GM18909 (cell line): ENCODE results near the gene ACOX3.

Source experiments
- ATAC-seq: cut with Tn5 transposase; IDR thresholded peaks from one replicate; pipeline ENCODE4 v1.9.1; 2021; ENCODE audit warnings: mild to moderate bottlenecking; ENCODE audit not compliant: unreplicated experiment, poor library complexity

Gene ACOX3

DNA sequence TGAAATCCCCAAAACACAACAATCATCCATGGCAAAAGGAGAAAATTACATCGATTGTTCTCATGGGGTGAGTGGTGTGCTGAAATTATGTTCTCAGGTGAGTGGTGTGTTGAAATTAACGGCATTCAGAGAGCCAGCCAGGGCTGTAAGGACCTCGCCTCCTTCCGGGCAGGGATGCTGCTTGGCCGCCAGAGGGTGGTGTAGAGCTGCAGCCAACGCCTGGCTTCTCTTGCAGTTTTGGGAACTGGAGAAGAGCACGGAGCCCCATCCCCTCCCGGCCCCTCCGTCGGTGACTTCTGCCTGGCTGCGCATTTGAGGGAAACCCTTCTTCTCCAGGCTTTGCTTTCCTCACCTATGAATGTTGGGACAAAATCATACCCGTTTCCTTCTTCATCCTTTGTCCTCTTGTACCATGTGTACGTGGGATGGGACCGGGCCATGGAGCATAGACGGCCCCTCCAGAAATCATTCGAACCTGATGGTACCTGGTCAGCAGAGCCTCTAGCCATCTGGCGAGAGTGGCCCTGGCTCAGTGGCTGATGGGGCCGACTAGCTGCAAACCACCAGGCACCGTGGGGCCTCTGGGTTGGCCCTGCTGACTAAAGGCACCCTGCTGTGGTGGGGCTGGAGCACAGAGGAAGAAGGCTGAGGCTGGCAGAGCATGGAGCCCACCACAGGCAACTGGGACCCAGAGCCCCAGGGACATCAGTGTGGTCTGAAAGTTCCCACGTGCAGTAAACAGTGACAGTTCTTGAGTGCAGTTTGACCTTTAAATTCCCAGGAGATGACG, 28.4 kb upstream of the ACOX3 start:
- peak; percentile 81 for ATAC-seq

DNA sequence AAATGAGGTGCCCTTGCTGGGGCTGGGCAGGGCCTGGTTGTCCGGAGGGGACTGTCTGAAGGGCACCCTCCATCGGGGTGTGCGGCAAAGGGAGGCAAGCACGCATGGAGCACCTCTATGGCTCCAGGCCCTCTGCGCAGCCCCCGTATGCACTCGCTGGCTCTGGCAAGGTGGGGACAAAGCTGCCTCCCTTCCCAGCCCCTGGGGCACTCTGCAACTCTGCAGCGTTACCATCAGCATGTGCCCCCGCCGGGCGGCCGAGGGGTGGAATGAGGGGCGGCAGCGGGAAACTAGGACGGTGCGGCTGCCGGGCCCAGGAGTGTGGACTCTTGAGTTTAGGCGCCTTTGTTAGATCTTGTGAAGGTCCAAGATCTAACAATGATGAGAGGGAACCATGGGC, 26.5 kb upstream of the ACOX3 start:
- ATAC-seq: no peak

DNA sequence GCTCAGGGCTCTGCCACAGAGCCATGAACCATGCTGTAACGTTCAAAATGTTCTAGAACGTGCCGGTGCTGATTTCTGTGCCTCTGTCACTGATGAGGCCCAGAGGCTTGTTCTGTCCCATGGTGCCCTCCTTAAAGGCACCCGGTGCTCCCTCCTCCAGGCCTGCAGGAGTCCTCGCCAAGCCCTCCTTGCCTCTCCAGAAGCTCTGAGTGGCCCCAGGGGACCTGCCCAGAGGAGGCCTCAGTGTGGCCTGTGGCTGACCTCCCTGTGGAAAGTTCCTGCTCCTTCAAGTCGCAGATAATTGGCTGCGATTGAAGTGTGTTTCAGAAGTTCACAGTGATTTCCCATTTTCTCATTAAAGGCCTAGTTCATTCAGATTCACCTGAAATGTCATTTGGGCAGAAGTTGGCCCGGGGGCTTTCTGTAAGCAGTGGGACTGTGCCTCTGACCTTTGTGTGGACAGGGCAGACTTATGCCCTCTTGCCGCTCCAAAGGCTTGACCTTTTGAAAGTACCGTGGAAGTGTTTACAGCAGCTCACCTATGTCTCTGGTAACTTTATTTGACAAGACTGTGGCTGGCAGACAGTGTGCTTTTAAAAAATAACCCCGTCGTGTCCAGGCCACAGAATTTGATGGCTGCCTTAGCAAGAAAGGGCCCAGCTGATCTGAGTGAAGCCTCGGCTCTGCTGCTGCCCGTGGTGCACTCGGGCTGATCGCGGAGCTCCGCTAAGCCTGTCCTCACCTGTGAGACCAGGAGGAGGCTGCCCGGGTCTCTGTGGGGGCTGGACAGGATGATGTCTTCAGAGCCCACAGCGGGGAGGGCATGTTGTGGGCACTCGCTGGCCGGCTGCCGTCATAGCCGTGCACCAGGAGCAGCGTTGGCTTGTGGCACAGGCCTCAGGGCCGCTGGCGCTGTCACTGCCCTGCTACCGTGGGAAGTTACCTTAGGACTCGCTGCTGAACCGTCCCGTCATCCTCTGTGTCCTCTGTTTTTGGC, 25.4 kb upstream of the ACOX3 start:
- ATAC-seq: no peak

DNA sequence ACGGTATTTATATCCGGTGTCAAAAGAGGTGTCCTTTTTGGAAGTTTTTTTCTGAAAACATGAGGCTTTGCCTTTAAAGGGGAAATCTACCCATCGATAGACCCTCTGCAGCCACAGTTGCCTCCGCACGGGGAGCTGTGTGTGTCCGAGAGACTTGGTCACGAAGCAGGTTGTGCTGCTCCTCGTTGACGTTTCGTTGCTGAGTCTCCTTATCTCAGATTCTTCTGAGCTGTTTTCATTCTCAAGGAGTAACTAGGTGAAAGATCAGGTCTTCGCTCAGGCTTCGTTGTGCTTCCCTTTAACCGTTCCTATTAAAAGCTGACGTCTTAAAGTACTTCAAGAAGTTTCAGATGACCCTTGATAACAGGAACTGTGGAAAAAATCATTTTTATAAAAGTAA, 23.9 kb upstream of the ACOX3 start:
- ATAC-seq: no peak

DNA sequence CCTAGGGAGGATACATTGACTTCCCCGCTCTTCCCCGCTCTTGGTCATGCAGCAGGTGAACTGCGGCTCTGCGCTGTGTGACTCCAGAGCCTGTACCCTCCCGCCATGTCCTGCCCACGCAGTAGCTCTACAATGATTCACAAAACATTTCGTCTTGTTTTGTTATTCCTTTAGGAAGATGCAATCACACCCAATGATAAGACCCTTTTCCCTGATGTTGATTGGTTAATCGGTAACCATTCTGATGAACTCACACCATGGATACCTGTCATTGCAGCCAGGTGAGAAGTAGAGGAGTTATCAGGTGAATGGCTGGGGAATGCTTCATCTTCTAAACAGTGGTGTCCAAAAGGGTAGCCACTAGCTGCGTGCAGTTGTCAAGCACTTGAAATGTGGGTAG, 23.3 kb upstream of the ACOX3 start:
- ATAC-seq: no peak

DNA sequence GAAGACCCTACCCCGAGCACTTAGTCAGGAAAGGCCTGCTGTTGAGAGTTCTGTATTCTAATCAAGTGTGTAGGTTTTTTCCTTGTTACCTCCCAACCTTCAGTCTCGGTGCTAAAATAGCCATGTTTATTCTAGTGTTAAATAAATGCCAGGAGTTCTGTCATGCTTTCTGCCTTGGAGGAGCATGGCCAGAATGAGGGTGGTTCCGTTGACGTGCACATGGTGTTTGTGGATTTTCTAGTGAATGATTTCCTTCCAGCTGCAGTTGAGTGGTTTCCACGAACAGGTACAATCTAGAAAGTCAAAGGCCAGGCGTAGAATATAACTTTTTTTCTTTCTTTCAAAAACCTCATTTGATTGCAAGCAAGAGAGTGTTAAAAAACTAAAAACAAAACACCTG, 21.1 kb upstream of the ACOX3 start:
- ATAC-seq: no peak

DNA sequence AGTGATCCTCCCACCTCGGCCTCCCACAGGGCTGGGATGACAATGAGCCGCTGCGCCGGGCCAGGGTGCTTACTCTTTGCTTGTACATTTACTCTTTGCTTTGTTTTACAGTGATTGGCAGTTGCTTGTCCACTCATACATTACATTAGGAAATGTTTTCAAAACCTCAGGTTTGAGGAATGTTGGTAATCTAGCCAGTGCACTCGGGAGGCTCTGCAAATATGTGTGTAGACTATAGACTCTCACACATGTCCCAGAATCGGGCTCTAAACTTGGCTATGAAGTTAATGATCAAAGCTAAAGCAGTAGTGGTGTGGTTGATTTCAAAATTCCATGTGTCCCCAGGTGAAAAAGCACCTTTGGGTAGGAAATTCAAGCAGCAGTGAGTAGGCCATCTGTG, 20.6 kb upstream of the ACOX3 start:
- ATAC-seq: no peak

DNA sequence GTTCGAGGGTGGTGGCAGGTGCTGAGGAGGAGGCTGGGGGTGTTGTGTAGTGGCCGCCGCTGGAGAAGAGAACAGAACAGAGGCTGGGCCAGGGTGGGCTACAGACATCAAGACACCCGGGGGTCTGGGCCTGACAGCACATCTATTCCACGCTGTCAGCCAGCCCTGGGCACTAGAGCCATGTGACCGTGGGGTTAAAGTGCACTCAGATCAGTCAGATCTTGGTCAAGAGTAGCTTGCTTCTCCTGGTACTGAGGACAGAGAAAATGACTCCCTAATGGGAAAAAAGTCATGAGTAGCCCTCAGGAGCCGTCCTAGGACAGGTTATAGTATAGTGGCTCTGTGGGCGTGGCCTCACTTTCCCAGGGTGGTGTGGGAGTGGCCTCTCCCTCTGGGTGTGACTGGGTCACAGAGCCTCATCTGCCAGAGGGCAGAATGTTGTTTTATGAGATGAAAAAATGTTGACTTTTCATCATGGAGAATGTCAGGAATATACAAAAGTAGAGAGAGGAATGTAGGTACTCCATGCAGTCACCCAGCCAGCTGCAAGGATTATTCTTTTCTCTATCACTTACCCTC, 19.4 kb upstream of the ACOX3 start:
- no peak for ATAC-seq

DNA sequence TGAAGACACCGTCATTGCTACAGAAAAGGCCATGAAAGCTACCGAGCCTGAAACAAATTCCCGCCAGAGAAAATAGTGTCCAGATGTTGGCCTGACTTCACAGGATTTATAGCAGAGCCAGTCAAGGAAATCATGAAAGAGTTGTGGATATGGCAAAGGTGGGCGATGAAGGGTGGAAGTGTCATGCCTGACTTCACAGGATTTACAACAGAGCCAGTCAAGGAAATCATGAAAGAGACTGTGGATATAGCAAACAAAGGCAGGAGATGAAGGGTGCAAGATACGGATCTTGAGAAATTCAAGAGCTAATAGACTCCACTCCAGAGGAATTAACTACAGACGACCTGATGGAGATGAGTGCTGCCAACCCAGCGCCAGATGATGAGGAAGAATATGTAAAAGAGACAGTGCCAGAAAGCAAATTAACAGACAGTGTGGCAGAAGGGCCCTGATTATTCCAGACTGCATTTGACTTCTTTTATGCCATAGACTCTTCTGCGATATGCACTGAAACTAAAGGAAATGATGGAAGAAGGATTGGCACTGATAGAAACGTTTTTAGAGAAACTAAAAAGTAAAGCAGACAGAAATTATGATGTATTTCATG, 17.2 kb upstream of the ACOX3 start:
- ATAC-seq: no peak

DNA sequence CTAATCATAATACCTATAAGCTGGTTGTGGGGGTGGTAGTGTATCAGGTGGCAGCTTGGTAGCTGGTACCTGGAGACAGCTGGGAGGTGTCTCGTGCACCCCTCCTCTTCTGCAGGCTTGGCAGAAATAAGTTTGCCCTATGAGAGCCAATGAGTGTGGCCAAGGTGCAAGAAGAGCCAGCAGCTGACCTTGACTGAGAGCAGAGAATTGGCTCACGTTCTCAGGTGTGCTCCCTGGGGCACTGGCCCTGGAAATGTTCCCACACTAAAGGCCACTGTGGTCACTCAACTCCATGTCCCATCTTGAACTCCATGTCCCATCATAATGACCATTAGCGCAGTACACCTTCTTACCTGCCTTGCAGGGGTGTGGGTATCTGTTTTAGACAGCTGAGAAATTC, 13.4 kb upstream of the ACOX3 start:
- ATAC-seq: no peak

DNA sequence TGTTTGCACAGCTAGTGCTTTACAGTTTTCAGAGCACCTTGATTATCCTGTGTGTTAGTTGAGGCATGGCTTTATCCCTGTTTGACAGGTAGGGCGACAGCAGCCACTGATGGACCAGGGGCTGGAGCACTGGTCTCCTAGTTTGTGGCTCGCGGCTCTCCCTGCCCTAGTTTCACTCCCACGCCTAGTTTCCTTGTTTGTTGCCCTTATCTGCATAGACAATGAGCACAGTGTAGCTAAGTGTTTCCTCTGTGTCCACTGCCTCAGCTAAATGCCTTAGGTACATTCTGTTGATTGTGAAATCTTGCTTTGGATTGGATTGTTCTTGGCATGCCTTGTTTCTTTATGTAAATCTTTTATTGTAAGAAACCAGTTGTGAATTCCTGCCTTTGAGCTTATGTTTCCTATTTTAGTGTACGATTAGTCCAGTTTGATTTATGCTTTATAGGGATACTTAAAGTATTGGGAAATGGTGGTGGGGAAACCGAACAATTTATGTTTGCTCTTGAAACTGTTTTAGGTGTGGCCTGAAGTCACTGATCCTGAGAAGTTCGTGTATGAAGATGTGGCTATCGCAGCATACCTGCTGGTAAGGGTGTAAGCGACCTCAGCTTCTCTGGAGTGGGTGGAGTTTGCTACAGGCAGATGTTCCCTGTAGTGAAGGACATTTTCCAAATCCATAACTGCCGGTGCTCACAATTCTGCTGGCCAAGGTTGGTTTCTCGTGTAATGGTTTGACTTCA, 11.1 kb upstream of the ACOX3 start:
- no peak for ATAC-seq

DNA sequence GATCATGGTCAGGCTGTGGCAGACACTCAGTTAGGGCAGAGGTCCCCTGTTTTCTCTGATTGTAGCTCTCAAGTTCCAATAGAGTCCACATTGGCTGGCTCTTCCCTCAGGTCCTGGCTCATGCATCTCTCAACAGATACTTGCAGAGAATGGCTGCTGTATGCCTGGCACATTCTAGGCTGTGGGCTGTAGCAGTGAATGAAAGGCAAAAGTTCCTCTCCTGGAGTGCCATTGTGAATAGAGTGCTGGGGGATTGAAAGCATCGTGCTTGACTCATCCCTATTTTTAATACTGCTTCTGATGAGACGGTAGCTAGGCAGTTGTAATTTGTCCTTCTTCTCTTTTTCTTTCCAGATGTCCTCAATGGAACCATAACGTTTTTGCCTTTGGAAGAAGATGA, 5.6 kb upstream of the ACOX3 start:
- no peak for ATAC-seq

DNA sequence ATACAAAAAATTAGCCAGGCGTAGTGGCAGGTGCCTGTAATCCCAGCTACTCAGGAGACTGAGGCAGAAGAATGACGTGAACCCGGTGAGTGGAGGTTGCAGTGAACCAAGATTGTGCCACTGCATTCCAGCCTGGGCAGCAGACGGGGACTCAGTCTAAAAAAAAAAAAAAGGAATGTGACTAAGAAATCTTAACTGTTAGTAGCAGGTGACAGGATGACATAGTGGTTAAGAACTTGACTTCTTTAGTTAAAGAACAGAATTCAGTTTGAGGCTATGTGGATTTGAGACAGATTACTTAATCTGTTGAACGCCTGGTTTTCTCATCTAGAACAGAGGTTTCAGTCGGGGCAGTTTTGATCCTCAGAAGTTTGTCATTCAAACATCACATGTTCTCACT, 3.3 kb upstream of the ACOX3 start:
- ATAC-seq: no peak

DNA sequence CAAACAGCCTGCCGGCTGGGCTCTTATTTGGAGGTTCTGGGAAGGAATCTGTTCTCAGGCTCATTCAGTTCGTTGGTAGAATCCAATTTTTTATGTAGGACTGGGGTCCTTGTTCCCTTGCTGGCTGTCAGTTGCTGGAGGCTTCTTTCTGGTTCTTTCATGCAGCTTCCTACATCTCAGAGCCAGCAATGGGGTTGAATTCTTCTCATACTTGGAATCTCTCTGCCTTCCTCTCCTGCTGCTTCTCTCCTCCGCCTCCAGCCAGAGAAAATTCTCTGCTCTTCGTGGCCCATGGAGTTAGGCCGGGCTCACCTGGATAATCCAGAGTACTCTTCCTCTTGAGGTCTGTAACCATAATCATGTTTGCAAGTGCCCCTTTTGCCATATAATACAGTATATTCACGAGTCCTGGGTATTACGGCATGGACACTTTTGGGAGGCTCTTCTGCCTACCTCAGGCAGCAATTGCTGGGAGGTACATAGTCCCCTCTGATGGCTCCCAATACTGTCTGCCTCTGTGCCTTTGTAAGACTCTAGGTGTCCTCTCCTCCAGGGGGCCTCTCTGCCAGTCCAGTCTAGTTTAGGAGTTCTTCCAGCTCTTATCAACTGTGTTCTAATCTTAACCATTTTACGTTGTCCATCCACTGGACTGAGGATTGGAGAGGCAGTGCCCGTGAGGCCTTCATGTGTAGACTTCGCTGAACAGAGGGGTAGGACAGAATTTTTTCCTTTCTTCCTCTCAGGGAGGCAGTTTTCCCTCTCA, 2.3 kb upstream of the ACOX3 start:
- no peak for ATAC-seq

DNA sequence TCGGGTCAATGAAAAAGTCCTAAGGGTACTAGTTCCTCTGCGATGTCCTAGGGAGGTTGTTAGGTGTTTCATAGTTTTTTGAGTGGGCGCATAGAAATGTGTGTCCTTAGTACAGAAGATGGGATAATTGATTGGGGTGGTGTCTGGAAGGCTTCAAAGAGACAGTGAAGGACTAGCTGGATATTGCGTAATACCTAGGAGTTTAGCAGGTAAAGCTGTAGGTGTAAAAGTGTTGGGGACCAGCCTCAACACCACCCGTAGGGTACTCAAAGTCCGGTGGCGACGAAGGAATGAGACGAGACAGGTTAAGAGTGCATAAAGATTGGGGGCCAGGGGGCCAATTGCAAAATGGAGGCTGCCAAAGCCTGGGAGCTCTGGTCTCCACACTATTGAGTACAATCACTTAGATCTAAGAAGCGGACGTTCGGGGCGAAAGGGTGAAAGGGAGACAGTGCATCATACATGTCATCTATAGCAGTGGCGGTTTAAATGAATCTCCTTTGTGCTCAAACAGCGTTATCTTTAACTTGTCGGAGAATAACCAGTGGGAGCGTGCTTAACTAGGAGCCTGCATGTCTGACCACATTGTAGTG, 1.1 kb upstream of the ACOX3 start:
- ATAC-seq: no peak

DNA sequence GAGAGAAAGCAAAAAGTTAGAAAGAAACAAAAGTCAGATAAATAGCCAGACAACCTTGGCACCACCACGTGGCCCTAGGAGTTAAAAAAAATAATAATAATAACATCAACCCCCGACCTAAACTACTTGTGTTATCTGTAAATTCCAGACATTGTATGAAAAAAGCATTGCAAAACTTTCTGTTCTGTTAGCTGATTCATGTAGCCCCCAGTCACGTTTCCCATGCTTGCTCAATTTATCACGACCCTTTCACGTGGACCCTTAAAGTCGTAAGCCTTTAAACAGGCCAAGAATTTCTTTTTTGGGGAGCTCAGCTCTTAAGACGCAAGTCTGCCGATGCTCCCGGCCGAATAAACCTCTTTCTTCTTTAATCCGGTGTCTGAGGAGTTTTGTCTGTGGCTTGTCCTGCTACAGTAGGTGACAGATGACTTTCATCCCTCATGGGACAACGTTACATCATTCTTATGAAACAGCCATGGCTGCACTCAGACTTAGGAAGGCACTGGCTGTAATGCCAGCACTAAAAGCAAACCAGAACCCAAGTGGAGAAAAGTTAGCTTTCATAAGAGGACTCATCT, 520 bp downstream of the ACOX3 start:
- peak; percentile 18 for ATAC-seq

DNA sequence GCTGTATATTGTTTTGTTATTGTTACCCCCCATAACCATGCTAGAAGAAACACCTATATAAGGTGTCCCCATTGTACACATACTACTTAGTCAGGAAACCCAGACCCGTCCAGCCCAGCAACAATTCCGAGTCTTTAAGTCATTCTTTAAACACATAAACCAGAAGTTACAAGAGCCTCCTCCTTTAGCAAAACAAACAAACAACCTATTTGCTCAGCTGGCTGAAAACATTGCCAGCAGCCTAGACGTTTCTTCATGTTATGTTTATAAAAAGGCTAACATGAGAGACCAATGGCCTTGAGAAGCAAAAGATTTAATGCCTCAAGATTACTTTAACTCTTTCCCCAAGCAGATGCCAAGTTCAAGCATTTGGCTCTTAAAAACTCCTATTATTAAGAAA, 1.4 kb downstream of the ACOX3 start:
- ATAC-seq: no peak

DNA sequence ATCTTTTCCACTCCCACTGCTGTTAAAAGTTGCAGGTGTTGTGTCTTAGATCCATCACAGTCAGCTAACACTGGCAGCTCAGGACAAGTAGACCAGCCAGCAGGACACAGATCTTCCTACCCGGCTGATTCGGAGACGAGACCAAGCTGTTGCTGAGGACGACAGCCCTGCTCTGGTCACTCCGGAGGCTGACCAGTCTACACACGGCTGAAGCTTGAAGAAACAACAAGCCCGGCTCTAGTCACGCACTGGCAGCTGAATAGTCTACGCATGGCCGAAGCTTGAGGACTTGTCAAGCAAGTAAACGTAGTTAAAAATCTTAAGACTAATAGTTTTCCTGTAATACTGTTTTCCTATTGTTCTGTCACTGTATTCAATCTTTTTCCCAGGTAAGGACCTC, 1.8 kb downstream of the ACOX3 start:
- no peak for ATAC-seq

DNA sequence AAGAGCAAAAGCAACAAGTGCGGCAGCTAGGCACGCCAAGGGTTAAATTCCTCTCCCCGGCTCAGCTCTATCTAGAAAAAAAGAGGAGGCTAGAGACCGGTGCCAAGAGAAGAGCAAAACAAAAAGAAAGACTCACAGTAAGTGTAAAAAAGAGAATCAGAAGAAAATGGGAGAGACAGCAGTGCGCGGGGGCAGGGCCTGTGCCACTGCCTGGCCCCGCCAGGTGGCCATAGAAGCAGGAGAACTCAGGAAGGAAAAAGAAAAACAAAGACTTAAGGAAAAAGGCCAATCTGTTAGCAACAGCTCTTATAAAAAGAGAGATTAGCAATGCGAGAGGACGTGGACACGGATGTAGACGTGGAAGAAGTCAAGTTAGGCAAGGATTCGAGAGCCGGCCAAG, 3.2 kb downstream of the ACOX3 start:
- no peak for ATAC-seq
